Activated B cell treated with CpG ODN at 0.5 μM for 24 hours (primary cell): ENCODE results near the gene TGIF1. TPM values are rescaled to one million over a fixed set of nuclear protein-coding genes. Genes with fewer than 3 reads are reported as not detected.

Source experiments
- ATAC-seq: fragments of 200-7000 bp; cut with Tn5 transposase; one replicate; pipeline ENCODE4 v1.10.0; 2021; ENCODE audit warnings: low read depth, mild to moderate bottlenecking, moderate library complexity
- CTCF ChIA-PET: fragments of 350-600 bp; sonication (Branson Sonifier 250); formaldehyde crosslinking; loops from one replicate; lab custom pipeline; 2021; ENCODE audit warnings: antibody characterized with exemption; lab: Charles Lee
- POLR2A ChIA-PET: fragments of 350-600 bp; sonication (Branson Sonifier 250); formaldehyde crosslinking; loops from one replicate; lab custom pipeline; 2021; ENCODE audit warnings: antibody characterized with exemption; lab: Charles Lee
- DNase-seq: peaks from one replicate; pipeline ENCODE4 v3.0.0; 2022
- H3K27ac Mint-ChIP-seq: one replicate; pipeline ENCODE4 v1.8.0; 2020; ENCODE audit warnings: mixed read lengths
- H3K27me3 Mint-ChIP-seq: one replicate; pipeline ENCODE4 v1.8.0; 2021; ENCODE audit warnings: mixed read lengths
- H3K36me3 Mint-ChIP-seq: one replicate; pipeline ENCODE4 v1.8.0; 2021; ENCODE audit warnings: low read depth, mixed read lengths
- H3K4me1 Mint-ChIP-seq: one replicate; pipeline ENCODE4 v1.8.0; 2021; ENCODE audit warnings: mixed read lengths
- H3K4me3 Mint-ChIP-seq: one replicate; pipeline ENCODE4 v1.8.0; 2020; ENCODE audit warnings: mild to moderate bottlenecking, mixed read lengths
- H3K9me3 Mint-ChIP-seq: one replicate; pipeline ENCODE4 v1.8.0; 2020; ENCODE audit warnings: mixed read lengths
- CTCF ChIP-seq: fragments of 200-600 bp; IDR thresholded peaks from one replicate; pipeline ENCODE4 v1.8.0; 2022; ENCODE audit warnings: antibody characterized with exemption, mild to moderate bottlenecking
- intact Hi-C: fragments of 100-400 bp; cut with micrococcal nuclease; formaldehyde crosslinking; loops from one replicate; pipeline ENCODE4 v1.15.1; 2024
- total RNA-seq: library from RNA; stranded (reverse); gene quantifications from 2 replicates; pipeline ENCODE4 v1.2.3, GENCODE V29; 2022

Gene TGIF1
- total RNA-seq, 1 donor from 2014 or later = 76.3 TPM

- ChIA-PET CTCF (no interaction called here), POLR2A (no interaction called here)
- H3K4me3 Mint-ChIP-seq = no peak overlapping the region
- no peaks in the 10 kb centered on the region for H3K36me3 Mint-ChIP-seq
- DNase-seq = no peak
- peaks cover 14% of the 10 kb centered on the region for H3K27me3 Mint-ChIP-seq
- TF ChIP-seq CTCF = no peak
- no peak for ATAC-seq
- H3K4me1 Mint-ChIP-seq = peaks cover 15% of the 10 kb centered on the region
- intact Hi-C loops = no loop called here
- H3K9me3 Mint-ChIP-seq = no peaks in the 10 kb centered on the region
- H3K27ac Mint-ChIP-seq = no peak overlapping the region
Measured at GRCh38 chr18:3502650-3503049, 52.7 kb downstream of the TGIF1 start.

GRCh38 chr18:3504637-3505036 is 54.7 kb downstream of the TGIF1 start:
- Mint-ChIP-seq H3K27ac (no peak overlapping the region), H3K36me3 (no peaks in the 10 kb centered on the region), H3K4me1 (peaks cover 5% of the 10 kb centered on the region), H3K27me3 (peaks cover 7% of the 10 kb centered on the region), H3K4me3 (no peak overlapping the region), H3K9me3 (no peaks in the 10 kb centered on the region)
- CTCF ChIA-PET = no interaction called here
- DNase-seq = no peak
- no peak for TF ChIP-seq CTCF
- POLR2A ChIA-PET = no interaction called here
- ATAC-seq = no peak
- intact Hi-C loops = no loop called here

- intact Hi-C loops = no loop called here
- ATAC-seq (no peak), DNase-seq (no peak)
- Mint-ChIP-seq H3K36me3 (no peaks in the 10 kb centered on the region), H3K9me3 (no peaks in the 10 kb centered on the region), H3K4me1 (peaks cover 11% of the 10 kb centered on the region), H3K4me3 (no peak overlapping the region), H3K27ac (no peak overlapping the region), H3K27me3 (no peaks in the 10 kb centered on the region)
- CTCF ChIA-PET = no interaction called here
- POLR2A ChIA-PET = interaction anchor here (0.6 kb wide), 1 partner anchor 227 kb away, joined by 4 read pairs; no protein-coding TSS in a partner anchor
- TF ChIP-seq CTCF = no peak
Measured at GRCh38 chr18:3508576-3509549, 58.9 kb downstream of the TGIF1 start.

Other genes starting within 250 kb of the TGIF1 start
- 4.1 and 4.9 TPM in 2 replicates for gene MYOM1, start 230.2 kb upstream of the TGIF1 start, total RNA-seq
- 394 and 395 TPM in 2 replicates for gene MYL12A, start 202.4 kb upstream of the TGIF1 start, total RNA-seq
- gene MYL12B, start 188.0 kb upstream of the TGIF1 start, total RNA-seq = 185 and 198 TPM in 2 replicates